ENCODE results near the gene JAM3.
A peak's percentile ranks its signal among the peaks of the same experiment; 100 is the strongest.

Gene JAM3

DNA sequence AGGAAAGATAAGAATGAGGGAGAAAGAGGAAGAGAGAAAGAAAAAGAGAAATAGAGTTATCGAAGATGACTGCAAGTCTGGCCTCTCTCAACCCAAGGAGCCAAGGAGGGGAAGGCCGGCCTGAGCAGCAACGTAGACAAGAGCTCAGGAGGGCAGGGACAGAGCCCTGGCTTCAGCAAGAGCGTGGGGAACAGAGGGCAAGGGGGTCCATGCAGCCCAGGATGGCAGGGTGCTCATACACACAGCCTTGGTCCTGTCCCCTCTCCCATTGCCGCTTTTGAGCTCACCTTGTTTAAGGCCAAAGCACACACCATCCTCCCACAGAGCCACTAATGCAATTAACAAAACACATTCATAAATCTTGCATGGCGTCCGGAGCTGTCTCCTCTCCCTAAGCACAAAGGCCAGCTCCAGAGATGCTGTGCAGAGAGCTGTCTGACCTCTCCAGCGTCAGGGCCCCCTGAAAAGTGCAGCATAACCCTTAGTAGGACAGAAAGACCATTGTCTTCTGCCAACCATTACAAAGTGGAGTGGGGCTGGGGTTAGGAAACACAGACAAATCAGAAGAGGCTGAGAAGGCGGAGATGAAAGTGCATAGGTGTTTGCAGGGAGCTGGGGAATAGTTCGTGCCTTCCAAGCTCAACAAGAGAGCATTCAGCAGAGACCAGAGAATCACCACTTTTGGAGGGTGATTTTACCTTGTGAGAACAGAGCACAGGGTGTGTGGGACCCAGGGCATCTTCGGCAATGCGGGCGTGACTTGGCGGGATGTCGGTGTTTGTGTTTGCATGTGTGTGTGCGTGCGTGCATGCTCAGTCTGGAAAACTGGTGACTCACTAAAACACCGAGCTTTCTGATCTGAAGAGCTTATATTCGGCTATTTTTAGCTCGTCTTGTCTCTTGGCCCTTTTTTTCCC, 28.2 kb upstream of the JAM3 start:
- DNase-seq: no peak

DNA sequence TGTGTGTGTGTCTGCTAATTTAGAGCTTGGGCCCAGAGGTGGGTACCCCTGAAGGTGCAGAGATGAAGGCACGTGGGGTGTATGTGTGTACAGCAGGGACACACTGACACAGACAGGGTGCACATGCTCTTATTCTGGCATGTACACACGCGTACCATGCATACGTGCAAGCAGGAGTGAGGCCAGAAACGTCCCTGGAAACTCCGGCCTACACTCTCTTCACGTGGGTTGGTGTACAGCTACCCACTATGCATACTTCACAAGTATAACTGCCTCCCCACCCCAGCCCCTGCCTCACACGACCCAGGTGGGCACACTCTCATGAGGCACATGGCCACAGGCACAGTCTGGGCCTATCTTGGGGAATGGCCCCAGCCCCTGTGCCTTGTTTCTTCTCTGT, 27.5 kb upstream of the JAM3 start:
- no peak for DNase-seq

DNA sequence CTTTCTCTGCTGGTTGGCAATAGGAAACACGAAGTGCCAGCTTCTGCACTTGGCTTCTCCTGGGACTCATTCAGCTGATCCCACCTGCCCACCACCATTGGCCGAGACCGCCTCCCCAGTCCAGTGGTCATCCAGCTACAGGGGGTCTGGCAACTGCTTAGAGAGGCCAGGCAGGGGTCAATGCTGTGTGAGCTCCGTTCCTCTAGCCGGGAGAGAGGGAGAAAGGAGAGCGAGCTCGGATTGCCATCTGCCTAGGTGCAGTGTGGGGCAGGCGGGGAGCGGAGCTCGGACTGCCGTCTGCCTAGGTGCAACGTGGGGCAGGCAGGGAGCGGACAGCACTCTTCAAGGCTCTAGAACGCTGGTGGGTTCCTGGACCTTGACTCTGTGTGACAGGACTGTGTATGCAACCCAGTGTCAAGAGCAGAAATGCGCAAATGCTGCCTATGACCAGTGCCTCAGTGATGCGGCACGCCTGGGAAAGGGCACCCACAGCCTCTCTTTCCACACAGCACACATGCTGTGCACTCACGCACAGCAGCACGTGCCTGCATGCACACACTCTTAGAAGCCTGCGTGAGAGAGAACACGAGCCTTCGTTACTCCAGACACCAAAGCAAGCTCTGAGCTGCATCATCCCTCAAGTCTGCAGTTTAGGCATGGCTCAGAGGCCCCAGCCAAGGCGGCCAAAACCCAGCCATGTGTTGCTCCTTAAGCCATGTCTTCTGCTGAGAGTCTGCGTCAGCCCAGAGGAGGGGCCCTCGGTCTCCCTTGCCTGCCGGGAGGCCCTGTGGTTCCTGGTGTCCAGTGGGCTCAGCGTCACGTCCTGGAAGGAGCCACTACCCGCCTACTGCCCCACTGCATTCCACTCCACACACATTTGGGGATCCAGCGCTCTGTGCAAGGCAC, 26.8 kb upstream of the JAM3 start:
- DNase-seq: no peak

DNA sequence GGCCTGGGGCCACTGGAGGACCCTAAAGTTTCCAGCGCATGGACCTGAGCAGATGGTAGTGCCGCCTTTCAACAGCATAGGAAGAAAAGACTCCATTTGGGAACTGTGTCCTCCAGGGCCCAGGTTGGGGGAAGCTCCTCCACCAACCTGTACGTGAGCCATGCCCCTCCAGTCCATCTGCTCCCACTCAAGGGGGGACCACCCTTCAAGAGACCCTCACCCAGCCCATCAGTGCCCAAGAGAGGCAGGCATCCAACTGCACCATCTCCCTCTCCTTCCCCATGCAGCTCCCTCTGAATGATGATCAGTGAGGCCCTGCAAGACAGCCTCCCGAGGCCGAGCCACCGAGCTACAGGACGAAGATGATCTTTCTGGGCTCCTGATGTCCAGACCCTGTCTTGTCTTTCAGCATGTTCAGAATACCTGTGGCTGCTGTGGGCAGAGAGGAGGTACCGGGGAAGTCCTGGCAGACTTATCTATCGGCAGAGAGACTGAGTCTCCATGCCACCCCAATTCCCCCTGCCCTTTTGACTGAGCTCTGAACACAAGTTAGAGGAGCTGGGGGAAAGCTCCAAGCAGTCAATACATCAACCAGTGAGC, 25.0 kb upstream of the JAM3 start:
- DNase-seq: no peak

DNA sequence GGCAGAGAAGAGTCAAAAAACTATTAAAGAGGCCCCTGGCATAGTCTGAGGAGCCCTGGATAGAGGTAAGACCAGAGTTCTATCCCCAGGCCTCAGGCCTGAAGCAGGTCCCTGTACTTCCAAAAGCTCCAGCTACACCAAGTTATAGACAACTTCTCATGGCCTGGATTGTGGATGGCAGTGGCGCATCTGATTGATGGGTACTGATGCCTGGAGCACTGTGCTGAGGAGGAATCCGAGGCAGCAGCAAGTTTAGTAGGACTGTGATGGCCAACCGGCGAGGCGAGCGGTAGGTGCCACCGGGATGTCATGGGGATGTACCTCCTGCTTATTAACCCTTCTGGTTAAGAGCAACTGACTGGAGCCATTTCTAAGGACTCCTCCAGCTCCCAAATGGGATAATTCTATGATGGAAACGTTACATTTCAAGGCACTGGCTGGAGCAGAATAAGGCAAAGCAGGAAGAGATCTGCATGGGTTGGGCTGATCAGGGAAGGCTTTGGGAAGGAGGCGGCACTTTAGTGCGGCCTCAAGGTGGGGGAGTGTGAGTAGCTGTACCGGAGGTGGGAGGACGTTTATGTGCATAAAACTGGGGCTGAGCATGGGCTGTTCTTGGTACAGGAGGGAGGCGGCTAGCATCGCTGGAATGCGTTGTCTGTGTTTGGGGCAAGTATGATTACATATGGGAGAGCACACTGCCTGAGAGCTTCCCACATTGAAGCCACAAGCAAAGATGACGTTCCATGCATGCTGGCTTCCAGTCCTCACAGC, 24.2 kb upstream of the JAM3 start:
- DNase-seq: no peak

DNA sequence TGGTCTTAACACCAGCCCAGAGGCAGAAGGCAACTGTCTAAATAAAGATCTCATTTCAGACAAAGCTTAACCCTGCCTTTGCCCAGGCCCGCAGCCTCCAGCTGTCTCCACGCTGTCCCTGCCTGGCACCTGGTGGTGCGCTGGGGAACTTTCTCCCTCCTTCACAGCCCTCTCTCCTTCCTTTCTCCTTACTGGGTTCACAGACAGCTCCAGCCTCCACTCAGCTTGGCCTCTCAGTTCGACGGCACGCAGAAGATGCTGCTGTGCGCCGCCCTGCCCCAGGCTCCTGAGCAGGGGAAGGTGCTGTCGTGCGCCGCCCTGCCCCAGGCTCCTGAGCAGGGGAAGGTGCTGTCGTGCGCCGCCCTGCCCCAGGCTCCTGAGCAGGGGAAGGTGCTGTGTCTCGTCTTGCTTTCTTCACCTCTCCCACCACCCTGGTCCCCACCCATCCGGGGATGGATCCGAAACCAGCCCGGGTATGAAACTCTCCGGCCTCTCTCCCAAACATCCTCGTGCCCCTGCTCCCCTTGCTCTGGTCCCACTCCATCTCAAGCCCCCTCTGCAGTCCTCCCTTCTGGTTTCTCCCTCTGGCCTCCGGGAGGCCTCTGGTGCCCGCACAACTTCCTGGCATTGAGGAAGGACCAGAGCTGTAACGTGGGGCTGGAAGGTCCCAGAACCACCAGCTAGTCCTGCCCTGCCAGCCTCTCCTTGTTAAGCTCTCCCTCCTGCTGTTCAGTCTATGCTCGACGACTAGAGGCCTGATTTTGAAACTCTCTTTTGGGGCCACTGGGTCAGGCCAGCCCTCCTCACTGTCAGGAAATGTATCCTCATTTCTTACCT, 22.9 kb upstream of the JAM3 start:
- peak; percentile 40 for DNase-seq

DNA sequence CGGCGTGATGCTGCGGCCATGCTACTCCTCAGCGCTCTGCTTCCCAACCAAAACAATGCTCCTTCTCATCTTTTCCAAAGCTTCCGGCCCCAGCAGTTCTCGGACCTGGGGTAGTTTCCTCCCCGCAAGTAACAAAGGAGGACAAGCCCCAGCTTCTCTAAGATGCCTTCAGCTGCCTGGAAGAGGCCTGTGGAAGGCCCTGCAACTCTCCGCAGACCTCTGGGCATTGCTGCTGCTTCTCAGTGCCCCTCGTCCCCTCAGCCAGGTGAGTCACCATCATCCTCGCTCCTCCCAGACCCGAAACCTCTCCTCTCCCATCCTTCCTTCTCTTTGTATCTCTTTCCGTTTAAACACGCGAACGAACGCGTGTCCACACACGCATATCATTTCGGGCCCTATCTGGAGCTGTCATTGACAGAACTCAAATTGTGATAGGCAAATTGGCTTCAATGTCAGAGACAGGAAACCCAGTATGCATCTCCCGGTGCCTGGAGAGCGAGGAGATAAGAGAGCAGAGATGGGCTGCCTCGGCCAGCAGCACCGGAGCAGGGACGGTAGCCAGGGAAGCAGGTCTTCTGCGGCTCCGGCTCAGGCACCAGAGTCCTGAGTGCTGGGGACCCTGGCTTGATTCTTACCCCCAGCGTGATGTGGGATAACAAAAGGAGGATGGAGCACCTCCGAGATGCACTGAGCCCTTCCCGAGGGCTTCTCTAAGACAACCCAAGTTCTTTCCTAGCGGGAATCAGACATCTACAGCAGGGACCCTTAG, 22.0 kb upstream of the JAM3 start:
- no peak for DNase-seq

DNA sequence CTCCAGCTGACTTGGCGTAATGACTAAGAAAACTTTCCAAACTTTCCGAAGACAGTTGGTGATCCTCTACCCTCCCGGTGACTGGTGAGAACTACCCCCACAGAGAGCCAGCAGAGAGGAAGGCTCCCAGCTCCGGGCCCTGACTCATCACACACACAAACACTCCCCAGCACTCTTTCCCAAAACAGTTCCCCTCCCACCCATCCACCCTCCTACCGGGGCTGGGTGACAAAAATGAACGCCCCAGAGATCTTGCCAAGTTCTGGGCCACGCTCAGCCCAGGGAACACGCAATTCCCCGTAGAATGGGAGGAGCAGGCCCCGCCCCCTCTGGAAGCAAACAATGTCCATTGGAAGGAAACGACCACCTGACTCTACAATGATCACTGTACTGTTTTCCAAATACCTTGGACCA, 21.3 kb upstream of the JAM3 start:
- no peak for DNase-seq

DNA sequence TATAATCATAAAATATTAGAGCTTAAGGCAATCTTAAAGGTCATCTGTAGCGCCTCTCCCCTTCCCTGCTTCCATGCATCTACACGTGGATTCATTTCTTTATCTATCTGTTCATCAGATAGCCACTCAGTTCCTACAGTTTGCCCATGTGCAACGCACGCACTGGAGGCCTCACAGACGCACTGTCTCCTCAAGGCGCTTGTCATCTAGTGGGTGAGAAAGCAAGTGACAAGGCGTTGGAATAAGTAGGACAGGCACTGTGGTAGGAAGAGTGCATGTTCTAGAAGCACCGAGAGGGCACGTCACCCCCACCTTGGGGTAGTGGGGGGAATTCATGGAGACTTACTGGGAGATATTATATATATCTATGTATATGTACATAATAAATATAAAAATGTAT, 20.8 kb upstream of the JAM3 start:
- DNase-seq: no peak

DNA sequence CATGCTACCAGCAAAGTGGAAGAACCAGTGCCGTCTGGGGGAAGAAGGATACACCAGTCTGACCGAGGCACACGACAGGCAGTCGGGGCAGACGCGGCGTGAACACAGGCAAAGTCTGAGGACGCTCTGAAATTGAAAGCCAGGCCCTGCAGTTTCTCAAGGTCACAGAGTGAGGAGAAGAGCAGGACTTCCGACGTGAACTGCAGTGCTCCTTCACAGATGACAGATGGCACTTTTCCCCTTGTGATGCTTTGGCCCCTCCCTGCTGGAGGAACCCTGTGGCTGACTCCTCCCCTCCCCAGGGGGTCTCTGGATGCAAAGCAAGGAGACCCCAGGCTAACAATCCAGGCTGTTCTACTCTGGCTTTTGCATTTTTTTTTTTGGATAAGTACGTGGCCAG, 19.6 kb upstream of the JAM3 start:
- no peak for DNase-seq

DNA sequence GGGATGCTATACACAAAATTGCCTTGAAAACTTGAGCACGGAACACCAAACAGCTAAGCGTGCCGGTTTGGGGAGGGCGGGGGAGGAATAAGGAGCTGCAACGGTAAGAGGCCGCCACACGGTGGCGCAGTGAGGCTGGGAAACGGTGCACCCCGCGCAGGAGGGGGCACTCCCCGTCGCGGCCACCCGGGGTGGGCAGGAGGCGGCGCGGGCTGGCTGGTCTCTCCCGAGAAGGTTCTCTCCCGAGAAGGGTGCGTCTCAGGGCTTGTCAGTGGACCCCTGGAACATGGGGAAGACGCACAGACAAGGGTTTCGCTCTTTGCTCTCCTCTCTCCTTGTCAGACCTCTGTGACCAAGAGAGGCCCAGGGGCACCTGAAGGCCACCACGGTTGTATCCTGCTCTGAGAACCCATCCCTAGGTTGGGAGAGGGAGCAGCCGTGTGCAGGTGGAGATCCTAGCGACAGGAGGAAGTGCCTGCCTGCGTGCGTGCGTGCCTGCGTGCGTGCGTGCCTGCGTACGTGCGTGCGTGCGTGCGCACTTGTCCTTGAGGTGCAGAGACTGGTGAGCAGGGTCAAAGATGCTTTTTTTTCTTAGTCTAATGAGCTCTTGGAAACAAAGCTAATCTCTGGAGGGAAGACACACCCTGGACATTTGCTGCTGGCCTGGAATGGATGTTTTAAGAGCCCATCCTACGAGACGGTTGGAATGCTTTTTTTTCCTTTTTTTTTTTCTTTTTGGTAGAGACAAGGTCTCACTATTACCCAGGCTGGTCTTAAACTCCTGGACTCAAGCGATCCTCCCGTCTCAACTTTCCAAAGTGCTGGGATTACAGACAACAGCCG, 18.1 kb upstream of the JAM3 start:
- peak; percentile 78 for DNase-seq

DNA sequence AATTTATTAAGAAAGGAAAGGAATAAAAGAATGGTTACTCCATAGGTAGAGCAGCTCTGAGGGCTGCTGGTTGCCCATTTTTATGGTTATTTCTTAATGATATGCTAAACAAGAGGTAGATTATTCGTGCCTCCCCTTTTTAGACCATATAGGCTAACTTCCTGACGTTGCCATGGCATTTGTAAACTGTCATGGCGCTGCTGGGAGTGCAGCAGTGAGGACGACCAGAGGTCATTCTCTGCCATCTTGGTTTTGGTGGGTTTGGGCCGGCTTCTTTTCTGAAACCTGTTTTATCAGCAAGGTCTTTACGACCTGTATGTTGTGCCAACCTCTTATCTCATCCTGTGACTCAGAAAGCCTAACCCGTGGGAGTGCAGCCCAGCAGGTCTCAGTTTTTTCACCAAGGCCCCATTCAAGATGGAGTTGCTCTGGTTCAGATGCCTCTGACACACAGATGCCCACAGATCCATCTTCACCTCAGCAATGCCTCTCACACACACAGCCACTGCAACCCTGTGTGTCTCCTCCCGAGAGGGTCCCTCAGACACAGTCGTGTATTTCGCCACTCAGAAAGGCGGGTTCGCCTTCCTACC, 16.4 kb upstream of the JAM3 start:
- DNase-seq: no peak

DNA sequence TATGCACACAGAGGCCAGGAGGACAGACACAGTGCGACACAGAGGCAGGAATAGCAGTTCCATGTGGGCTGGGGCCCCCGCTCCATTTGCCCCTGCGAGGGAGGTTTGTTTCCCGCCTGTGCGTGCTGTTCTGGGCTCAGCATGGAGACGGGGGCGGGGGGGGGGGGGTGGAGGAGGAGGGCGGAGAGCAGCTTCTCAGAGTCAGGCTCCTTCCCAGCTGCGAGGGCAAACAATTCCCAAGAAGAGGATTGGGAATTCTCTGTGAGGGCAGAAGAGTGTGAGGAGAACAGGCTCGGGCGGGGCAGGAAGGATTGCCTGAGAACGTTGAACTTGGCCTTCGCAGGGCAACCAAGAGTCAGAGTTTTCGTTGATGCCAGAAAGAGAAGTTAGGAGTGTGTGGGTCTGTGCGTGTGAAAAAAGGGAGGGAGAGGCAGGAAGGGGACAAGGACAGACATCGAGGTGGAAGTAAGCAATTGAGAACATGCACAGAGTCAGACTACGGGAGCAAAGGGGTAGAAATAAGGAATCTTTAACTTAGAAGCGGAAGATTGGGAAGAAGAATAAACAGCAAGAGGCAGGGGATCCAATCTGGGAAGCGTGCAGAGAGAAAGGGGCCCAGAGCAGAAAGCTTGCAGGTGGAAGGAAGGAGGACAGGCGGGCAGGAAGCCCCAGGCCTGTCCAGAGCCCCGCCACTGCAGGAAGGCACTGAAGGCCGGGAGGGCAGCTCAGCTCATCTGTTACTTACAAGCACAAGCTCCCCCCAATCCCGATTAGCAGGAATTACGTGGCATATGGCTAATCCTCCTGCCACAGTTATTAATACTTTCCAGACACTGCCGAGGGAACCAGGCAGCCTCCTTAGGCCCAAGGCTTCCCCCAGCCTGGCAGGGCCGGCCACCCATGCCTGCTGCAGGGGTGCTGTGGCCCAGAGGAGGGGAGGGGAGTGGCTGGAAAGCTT, 15.6 kb upstream of the JAM3 start:
- DNase-seq: no peak

DNA sequence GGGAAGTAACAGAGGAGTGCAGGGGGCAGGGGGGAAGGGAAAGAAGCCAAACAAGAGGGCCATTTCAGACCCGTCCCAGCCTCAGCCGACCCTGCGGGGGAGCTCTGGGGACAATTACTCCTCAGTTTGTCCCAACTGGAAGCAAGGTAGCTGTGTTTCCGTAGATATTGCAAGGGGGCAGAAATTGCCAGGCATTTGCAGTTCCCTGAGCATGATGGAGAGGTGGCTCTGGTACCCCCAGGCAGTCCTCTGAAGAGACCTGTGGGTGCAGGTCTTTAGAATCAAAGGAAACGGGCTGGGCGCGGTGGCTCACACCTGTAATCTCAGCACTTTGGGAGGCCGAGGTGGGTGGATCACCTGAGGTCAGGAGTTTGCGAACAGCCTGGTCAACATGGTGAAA, 13.8 kb upstream of the JAM3 start:
- DNase-seq: no peak

DNA sequence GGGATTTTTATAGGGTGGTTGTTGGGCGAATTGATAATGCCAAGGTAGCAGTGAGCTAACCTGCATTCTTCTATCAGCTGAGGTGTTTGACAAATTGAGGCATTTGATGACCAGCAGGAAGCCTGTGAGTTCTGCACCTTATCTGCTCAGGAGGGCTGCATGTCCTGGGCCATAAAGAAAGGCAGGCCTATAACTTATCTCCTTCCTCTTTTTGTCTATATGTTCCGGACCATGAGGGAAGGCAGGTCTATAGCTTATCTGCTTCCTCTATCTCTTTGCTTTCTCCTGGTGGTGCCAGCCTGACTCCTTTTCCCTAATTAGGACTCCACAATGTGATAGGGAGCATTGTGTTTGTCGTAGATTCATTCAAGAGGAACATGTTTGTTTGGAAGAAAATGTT, 8.6 kb upstream of the JAM3 start:
- DNase-seq: no peak

DNA sequence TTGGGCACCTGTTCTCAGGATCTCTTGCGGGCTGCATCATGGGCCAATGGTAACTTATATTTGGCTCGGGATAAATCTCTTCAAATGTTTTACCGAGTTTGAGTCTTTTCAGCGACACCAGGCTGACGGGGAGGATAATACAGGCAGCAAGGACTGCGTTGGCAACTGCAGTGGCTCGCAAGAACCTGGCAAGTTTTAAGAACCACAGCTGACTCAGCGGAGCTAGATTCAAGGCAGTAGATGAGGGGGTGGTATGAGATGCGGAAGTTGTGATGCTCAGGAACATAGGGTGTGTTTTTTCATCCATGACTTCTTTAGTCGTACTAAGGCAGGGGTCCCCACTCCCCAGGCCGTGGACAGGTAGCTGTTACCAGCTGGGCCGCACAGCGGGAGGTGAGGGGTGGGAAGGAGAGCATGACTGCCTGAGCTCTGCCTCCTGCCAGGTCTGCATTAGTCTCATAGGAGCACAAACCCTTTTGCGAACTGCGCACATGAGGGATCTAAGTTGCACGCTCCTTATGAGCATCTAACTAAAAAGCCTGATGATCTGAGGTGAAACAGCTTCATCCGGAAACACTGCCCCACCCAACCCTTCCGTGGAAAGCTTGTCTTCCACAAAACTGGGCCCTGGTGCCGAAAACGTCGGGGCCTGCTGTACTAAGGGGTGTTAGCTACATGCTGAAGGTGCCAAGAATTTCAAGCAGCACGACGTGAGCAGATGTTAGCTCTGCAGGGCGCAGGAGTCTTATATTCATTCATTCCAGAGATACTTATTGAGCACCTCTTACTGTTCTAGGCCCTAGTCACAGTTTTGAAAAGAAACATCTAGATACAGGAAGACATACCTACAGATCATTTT, 6.4 kb upstream of the JAM3 start:
- DNase-seq: no peak

DNA sequence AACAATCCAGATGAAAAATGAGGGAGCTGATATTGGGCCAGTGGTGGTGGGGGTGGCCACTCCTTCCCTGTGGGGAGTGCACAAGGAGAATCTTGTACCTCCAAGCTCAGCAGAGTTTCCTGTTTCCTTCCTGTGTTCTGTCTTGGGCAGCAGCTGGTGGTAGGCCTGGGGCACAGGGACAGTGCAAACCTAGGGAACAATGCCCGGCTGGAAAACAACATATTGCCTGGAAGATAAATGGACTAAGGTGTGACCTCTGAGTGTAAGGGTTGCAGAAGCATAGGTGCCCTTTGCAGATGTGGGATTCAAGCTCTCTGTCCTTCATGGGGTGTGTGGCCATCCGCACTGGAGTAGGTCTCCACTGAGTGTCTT, 5.8 kb upstream of the JAM3 start:
- no peak for DNase-seq

All from CD4-positive, alpha-beta T cell treated with Interleukin-12 subunit alpha and Interleukin-12 subunit beta, for 1 hour (primary cell).